Left ventricle myocardium inferior (tissue), 1 donor: ENCODE results near the gene CADPS2. TPM values are rescaled to one million over a fixed set of nuclear protein-coding genes. Genes with fewer than 3 reads are reported as not detected.

ENCODE experiments used
- DNase-seq: peaks from one replicate; pipeline ENCODE4 v3.0.0-alpha.2; 2020
- H3K27ac ChIP-seq: fragments of 200-600 bp; replicated peaks from 2 replicates; pipeline ENCODE4 v1.8.0; 2021
- H3K27me3 ChIP-seq: fragments of 200-600 bp; 2 replicates; pipeline ENCODE4 v1.8.0; 2021; ENCODE audit warnings: low read depth
- H3K36me3 ChIP-seq: fragments of 200-600 bp; 2 replicates; pipeline ENCODE4 v1.8.0; 2021
- H3K4me1 ChIP-seq: fragments of 200-600 bp; 2 replicates; pipeline ENCODE4 v1.8.0; 2021
- H3K4me3 ChIP-seq: fragments of 200-600 bp; 2 replicates; pipeline ENCODE4 v1.8.0; 2021; ENCODE audit warnings: mild to moderate bottlenecking, moderate library complexity
- H3K9me3 ChIP-seq: fragments of 200-600 bp; replicated peaks from 2 replicates; pipeline ENCODE4 v1.8.0; 2021
- CTCF ChIP-seq: fragments of 200-600 bp; IDR thresholded peaks from 2 replicates; pipeline ENCODE4 v1.8.0; 2021; ENCODE audit warnings: antibody characterized with exemption, mild to moderate bottlenecking, borderline replicate concordance
- intact Hi-C: fragments of 100-400 bp; cut with micrococcal nuclease; formaldehyde crosslinking; loops from one replicate; pipeline ENCODE4 v1.11.0; 2022
- total RNA-seq: library from RNA; stranded (reverse); fragmentation: NEBNext Ultra II Directional; extraction: Animal tissue kit (Norgen Biotek cat#: 25700); gene quantifications from one replicate; pipeline ENCODE4 v1.2.1, GENCODE V29; 2021
- donor health status: DM: no; HTN: yes; CAD: no; lungs with severe emphysema.

The CADPS2 gene
- total RNA-seq, 1 donor from 2014 or later: 11.9 TPM

- TF ChIP-seq CTCF: no peak
- no peak for DNase-seq
- Histone ChIP-seq H3K4me1 (no peaks in the 10 kb centered on the region), H3K36me3 (no peaks in the 10 kb centered on the region), H3K9me3 (no peaks in the 10 kb centered on the region), H3K27ac (no peak overlapping the region), H3K27me3 (no peaks in the 10 kb centered on the region), H3K4me3 (no peak overlapping the region)
- intact Hi-C loops: loop anchor here (10.0 kb wide), 1 partner anchor 307 kb away; no protein-coding TSS in a partner anchor
Observed at GRCh38 chr7:122521767-122522166, 364.5 kb downstream of the CADPS2 start.

GRCh38 chr7:122520971-122521555, 365.2 kb downstream of the CADPS2 start:
- intact Hi-C loops: loop anchor here (10.0 kb wide), 1 partner anchor 306 kb away; no protein-coding TSS in a partner anchor

GRCh38 chr7:122518488-122518887, 367.8 kb downstream of the CADPS2 start:
- Histone ChIP-seq H3K4me1 (peaks cover 3% of the 10 kb centered on the region), H3K27ac (no peak overlapping the region), H3K9me3 (no peaks in the 10 kb centered on the region), H3K4me3 (no peak overlapping the region), H3K36me3 (no peaks in the 10 kb centered on the region), H3K27me3 (no peaks in the 10 kb centered on the region)
- no peak for DNase-seq
- TF ChIP-seq CTCF: no peak
- intact Hi-C loops: no loop called here

More at GRCh38 chr7:122520971-122521555, 365.2 kb downstream of the CADPS2 start:
- TF ChIP-seq CTCF: no peak
- no peak overlapping the region for H3K27ac ChIP-seq
- no peaks in the 10 kb centered on the region for H3K27me3 ChIP-seq
- H3K4me3 ChIP-seq: no peak overlapping the region
- DNase-seq: no peak
- H3K9me3 ChIP-seq: no peaks in the 10 kb centered on the region
- H3K36me3 ChIP-seq: no peaks in the 10 kb centered on the region
- H3K4me1 ChIP-seq: no peaks in the 10 kb centered on the region

- Histone ChIP-seq H3K9me3 (no peaks in the 10 kb centered on the region), H3K27me3 (no peaks in the 10 kb centered on the region), H3K4me3 (no peak overlapping the region), H3K4me1 (peaks cover 3% of the 10 kb centered on the region), H3K36me3 (no peaks in the 10 kb centered on the region), H3K27ac (no peak overlapping the region)
- no peak for DNase-seq
- intact Hi-C loops: no loop called here
- TF ChIP-seq CTCF: no peak
Observed at GRCh38 chr7:122517576-122517975, 368.7 kb downstream of the CADPS2 start.

- H3K4me1 ChIP-seq: peaks cover 3% of the 10 kb centered on the region
- H3K36me3 ChIP-seq: no peaks in the 10 kb centered on the region
- intact Hi-C loops: no loop called here
- no peak for DNase-seq
- no peak overlapping the region for H3K27ac ChIP-seq
- H3K27me3 ChIP-seq: no peaks in the 10 kb centered on the region
- TF ChIP-seq CTCF: no peak
- H3K9me3 ChIP-seq: no peaks in the 10 kb centered on the region
- H3K4me3 ChIP-seq: no peak overlapping the region
Observed at GRCh38 chr7:122515404-122515803, 370.9 kb downstream of the CADPS2 start.
